Cardiac septum (tissue), 1 donor: ENCODE measurements around the gene PPM1A. TPM values are rescaled to one million over a fixed set of nuclear protein-coding genes. Genes with fewer than 3 reads are reported as not detected.

ENCODE experiments used
- DNase-seq: peaks from one replicate; pipeline ENCODE4 v3.0.0-alpha.2; 2020; ENCODE audit warnings: low spot score
- intact Hi-C: fragments of 100-400 bp; cut with DNase I; formaldehyde crosslinking; loops from one replicate; pipeline ENCODE4 v1.14.0; 2022
- total RNA-seq: library from RNA; stranded (reverse); fragmentation: NEBNext Ultra II Directional; extraction: Animal tissue kit (Norgen Biotek cat#: 25700); gene quantifications from one replicate; pipeline ENCODE4 v1.2.1, GENCODE V29; 2021
- donor health status: DM: no; HTN: no; CAD: no.

Gene PPM1A
- total RNA-seq, 1 donor from 2014 or later = 88.5 TPM

DNA sequence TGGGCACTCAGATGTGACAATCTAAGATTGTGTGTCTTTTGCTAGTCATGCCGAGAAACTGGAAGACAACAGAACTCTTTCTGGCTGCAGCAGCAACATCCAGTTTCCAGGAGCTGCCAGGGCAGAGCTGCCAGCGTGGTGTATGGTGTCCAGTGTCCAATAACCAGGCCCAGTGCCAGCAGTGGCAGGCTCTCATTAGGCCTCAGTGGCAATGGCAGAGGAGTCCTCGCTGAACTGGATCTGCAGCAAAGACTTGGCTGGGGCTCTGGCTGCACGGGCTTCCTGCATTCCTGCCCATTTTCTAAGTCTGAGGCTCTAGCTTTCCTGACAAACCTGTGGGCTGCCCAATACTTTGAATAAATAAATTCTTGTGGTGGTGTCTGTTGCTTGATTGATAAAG, 26.2 kb upstream of the PPM1A start:
- intact Hi-C loops = no loop called here
- peak; percentile 90 for DNase-seq

DNA sequence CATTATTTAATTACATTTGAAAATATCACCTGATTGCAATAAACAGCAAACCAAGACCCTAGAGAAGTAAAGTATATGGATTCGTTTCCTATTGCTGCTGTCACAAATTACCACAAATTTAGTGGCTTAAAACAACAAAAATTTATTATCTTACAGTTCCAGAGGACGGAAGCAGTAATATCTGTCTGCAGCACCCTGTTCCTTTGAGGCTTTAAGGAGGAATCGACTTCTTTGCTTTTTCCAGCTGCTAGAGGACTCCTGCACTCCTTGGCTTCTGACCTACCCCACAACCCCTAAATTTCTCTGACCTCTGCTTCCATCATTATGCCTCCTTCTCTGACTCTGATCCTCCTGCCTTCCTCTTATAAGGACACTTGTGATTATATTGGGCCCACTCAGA, 23.8 kb upstream of the PPM1A start:
- DNase-seq = no peak
- intact Hi-C loops = no loop called here

DNA sequence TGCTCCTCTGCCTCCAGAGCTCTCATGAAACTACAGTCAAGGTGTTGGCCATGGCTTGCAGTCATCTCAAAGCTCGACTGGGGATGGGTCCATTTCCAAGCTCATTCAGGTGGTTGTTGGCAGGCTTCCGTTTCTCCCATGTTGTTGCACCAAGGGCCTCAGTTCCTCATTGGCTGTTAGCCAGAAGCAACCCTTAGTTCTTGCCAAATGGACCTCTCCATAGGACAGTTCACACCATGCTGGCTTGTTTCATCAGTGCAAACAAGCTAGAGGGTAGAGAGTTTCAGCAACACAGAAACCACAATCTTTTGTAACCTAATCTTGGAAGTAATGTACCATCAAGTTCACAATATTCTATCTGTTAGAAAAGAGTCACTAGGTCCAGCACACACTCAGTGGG, 22.7 kb upstream of the PPM1A start:
- intact Hi-C loops = no loop called here
- no peak for DNase-seq

DNA sequence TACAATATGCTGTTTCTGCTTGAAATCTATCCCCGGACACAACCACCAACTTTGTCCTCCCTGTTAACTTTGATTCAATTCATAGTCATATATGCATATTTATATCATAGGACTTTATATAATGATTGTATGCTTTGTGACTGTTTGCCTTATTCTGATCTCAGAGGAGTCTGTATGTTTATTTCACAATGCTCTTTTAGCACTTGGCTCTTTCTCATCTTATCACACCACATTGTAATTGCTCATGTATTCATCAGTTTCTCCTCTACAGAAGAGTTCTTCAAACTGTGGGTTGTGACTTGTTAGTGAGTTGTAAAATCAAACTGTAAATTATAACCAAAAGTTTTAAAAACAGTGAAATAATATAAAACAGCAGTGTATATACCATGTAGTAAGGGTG, 21.7 kb upstream of the PPM1A start:
- no peak for DNase-seq
- intact Hi-C loops = no loop called here

DNA sequence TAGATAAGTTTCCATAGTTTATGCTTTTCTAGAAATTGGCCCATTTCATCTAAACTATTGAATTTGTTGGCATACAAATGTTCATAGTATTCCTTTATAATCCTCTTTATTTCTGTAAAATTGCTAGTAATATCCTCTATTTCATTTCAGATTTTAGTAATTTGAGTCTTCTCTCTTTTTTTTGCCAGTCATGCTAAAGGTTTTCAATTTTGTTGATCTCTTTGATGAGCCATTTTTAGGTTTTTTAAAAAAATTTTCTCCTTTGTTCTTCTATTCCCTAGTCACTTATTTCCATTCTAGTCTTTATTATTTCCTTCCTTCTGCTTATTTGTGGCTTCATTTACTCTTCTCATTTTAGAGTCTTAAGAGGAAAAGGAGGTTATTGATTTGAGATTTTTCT, 19.4 kb upstream of the PPM1A start:
- intact Hi-C loops = no loop called here

DNA sequence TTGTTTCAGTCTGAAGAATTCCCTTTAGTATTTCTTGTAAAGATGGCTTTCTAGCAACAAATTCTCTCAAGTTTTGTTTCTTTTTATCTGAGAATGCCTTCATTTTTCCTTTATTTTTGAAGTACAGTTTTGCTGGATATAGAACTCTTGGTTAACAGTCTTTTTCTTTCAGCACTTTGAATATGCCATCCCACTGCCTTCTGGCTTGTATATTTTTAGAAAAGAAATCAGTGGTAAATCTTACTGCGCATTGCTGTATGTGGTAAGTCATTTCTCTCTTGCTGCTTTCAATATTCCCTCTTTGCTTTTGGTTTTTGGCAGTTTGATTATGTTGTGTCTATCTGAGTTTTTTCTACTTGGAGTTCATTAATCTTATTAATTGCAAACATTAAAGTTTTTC, 16.8 kb upstream of the PPM1A start:
- intact Hi-C loops = no loop called here
- no peak for DNase-seq

More for the DNA sequence above, 19.4 kb upstream of the PPM1A start:
- DNase-seq = no peak

DNA sequence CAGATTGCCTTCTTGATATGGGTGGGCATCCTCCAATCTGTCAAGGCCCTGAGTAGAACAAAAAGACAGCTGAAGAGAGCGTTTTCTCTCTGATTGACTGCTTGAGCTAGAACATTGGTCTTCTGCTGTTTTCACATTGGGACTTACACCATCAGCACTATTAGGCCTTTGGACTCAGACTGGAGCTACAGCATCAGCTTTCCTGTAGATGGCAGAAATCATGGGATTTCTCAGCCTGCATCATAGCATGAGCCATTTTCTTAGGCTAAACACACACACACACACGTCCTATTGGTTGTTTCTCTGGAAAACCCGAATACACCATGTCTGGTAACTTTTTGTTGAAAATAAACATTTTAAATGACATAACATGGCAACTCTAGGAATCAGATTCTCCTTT, 15.8 kb upstream of the PPM1A start:
- intact Hi-C loops = no loop called here
- DNase-seq = no peak

DNA sequence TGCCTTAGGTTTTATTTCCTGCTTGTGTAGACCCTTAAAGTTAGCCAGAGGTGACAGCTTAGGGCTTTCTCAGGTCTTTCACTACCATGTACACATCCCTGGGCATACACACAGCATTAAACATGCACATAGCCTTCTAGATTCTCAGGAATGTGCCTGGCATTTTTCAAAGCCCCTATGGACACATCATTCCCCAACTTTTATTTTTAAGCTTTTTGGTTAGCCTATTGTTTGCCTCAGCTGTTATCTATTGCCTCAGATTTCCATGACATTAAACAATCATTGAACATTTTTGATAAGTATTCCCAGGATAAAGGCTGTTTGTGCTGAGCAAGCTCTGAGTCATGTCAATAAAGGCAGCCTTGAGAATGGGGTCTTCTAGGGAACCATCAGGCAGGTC, 15.1 kb upstream of the PPM1A start:
- intact Hi-C loops = no loop called here
- DNase-seq = no peak

DNA sequence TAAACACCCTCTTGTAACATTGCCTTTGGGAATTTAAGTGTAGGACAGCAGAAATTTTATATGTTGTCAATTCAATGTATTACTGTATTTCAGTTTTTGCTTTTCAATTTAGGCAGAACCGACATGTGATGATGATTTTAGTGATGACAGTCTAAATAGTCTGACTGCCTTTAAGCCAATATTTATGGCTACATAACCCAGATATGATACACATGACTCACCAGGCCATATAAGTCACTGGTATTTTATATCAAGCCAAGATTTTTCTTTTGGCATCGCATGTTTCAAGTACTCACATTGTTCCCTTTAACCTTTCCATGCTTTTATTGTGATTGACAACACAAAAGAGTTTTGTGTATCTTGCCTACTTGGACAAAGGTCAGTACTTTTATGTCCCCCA, 13.6 kb upstream of the PPM1A start:
- intact Hi-C loops = no loop called here
- DNase-seq = no peak

DNA sequence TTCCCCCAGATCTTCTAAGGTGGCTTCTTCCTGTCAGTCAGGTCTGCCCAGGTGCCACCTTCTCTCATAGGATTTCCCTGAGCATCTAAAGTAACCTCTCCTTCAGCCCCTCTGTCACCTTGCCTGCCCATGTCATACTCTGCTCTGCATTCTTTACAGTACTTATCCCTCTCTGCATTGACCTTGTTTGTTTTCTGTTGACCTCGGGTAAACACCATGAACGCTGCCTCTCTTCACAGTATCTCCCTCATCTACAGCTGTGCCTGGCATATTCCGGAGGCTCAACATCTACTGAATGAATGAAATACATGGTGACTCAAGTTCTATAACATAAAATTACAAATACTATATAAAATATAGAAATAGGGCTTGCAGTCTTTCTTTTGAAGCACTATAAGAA, 10.1 kb upstream of the PPM1A start:
- intact Hi-C loops = no loop called here

DNA sequence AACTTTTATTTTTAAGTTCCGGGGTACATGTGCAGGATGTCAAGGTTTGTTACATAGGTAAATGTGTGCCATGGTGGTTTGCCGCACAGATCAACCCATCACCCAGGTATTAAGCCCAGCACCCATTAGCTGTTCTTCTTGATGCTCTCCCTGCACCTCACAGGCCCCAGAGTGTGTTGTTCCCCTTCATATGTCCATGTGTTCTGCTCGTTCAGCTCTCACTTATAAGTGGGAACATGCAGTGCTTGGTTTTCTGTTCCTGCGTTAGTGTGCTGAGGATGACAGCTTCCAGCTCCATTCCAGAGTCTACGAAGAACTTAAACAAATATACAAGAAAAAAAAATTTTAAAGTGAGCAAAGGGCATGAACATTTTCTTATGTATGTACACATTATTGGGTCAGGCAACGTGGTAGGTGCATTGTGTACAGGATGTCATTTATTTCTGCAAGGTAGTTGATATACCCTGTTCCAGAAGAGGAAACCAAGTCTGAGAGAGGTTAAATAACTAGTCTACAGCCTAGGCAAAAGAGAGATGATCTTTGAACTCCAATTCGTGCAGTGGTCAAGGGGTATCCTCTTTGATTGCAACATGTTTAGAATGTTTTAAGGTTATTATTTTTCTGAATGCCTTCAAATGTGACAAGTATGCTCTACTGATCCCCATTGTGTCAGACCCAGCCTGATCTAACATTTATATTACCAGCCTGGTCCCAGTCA, 8.7 kb upstream of the PPM1A start:
- DNase-seq = no peak
- intact Hi-C loops = no loop called here

More for the DNA sequence above, 10.1 kb upstream of the PPM1A start:
- DNase-seq = no peak

DNA sequence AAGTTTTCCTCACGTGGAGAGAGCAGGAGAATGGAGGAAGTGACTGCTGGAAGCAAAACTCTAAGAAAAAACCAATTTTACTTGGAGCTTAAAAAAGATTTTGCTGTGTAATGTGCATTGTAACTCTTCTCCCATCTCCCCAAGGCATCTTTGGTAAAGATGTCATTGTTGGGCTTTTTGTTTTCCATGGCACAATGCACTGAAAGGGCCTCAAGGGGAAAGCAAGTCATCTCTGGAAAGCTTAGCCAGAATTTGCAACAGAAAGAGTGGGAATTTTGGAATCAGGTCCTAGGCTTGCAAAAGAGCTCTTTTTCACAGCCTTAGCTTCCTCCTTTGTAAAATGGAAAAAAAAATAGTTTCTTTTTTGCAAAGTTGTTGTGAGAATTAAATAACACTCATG, 7.9 kb upstream of the PPM1A start:
- intact Hi-C loops = no loop called here
- DNase-seq = no peak

DNA sequence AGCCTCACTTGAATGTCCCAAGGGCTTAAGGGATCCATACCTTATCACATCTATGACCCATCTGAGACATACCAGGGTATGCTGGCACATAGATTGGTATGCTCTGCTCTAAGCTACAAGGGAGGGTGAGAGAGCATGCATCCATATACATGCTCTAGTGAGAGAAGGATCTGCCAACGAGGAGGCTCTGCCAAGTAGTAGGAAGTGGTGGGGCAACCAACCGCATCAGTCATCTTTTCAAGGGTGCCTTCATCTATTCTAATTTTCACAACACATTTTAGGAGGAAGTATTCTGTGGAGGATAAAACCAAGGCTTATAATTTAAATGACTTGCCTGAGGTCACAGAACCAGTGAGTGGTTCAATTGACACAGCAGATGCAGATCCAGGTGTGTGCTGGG, 6.6 kb upstream of the PPM1A start:
- intact Hi-C loops = no loop called here
- DNase-seq = no peak

DNA sequence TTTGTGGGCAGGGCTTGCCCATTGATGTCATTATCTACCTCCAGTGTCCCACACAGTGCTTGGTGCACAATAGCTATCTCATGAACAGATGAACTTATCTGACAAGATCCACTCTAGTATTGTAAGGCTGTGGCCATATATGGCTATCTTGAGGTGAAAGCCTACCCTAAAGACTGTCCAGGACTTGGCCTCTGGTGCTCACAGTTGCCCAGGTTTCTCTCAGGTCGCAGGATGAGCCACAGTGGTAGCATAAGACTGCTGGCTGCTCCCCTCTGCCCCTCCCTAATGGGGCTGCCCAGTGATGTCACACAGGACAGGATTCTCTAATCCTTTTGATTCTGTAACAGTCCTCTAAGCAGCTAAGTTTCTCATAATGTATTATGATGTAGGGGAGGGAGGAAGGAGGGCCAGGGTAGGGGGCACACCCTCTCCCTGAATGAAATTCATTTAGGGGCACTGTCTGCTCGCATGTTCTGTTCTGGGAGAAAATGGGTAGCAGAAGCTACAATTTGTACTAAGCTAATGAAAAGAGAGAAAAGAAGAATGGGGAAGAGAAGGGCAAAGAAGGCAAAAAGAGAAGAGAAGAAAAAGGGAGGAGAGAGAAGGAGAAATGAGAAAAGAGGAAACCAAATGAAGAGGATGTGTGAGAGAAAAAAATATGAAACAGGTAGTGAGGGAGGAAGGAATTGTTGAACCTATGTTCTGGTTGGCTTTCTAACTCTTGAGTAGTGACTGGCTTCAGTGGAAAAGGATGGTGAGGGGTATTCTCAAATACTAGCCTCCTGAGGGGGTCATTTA, 3.4 kb upstream of the PPM1A start:
- intact Hi-C loops = no loop called here

DNA sequence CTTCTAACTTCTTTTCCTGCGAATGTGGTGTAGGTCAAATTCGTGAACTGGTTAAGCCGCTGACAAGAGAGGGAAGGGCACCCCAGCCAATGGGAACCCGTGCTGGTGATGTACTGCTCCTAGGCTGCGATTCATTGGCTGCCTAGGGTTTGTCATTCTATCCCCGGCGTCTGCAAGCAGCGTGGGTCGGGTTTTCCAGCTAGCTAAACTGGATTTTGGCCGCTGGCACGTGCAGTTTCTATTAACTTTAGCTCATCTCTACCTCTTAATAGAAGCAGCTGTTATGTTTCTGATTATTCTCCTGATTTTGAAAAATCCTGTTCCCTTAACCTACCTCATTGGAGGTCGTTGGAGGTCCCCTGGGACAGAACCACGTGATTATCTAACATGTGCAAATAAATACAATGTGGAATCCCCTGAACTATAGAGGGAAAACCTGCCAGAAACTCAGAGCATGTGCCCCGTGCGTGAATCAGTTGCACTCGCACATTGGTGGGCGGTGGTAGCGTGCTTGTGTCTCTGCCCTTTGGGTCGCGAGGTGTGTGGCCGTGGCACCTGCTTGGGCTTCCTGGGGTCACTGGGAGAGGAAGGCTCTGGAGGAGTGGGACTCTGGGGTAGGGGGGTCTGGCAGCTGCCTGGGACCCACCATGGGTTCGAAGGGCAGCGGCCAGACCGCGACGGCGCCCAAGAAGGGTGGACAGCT, 876 bp upstream of the PPM1A start:
- DNase-seq = peak; percentile 97
- intact Hi-C loops = loop anchor here (2.0 kb wide), 1 partner anchor 155 kb away; no protein-coding TSS in a partner anchor

More for the DNA sequence above, 3.4 kb upstream of the PPM1A start:
- no peak for DNase-seq

DNA sequence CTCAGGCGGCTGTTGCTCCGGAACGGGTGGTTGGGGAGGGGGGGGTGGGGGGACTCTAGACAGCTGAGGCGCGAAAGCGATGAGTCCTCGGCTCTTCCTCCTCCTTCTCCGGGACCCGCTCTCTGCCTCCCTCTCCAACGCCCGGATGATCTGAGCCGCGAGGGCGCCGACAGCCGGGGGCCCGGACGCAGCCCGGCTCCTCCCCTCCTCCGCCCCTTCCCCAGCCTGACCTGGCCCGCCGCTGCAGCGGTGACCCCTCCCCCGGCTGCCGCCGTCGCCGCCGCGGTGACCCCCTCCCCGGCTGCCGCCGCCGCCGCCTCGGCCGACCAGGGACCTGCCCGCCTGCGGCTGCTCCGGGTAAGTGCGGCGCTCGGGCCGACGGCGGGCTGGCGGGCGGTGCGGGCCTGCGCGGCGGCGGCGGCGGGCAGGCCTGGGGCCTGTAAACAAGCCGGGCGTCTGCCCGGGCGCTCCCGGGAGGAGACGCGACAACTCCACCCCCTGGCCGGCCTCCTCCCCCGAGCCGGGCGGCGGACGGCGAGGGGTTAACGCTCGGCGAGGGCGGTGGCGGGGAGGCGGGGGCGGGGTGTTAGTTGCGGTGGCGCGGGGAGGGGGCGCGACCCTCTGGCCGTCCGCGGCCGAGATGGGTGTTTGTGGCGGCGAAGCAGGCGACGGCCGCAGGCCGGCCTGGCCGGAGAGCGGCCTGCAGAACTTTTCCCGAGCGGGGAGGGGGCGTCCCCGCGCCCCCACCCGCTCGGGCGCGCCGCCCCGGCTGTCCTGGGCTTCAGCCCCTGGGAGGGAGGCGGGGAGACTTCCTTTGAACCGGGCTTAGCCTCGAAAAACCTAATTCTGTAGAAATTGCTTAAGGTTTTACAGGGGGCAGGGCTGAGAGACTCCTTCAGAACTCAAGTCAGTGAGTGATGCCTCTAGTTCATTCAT, 568 bp downstream of the PPM1A start:
- peak; percentile 89 for DNase-seq
- intact Hi-C loops = loop anchor here (2.0 kb wide), 1 partner anchor 157 kb away; no protein-coding TSS in a partner anchor

DNA sequence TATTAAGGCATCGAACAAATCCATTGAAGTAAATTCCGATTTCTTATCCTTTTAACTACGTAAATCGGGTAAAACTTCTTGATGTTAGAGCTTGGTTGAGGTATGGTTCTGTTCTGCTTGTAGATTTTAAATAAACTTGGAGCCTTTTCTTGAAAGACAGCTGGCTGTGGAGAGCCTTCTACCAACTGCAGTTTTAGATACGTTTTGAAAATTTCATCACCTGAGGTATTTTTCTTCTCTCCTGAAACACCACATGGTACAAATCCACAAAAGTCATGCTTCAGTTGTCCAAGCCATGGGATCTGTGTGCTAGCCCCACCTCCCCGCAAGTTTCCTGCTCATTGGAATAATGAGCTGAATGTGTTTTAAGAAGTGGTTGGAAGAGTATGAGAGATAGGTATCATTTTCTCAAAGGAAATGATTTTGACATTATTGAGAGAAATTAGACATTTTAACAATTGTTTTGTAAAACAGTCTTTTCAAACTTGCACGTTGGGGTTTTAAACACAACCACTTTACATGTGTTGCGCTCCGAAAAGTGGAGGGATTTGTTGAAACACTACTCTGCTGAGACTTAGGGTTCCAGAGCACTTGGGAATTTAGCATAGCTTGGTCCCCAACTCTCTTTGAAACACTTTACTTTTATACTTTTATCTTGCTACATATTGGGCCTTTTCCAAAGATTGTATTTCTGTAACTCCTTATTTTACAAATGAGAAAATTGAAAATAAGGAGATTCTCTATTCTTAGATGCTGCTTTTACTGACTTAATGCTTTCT, 1.4 kb downstream of the PPM1A start:
- DNase-seq = no peak
- intact Hi-C loops = no loop called here

DNA sequence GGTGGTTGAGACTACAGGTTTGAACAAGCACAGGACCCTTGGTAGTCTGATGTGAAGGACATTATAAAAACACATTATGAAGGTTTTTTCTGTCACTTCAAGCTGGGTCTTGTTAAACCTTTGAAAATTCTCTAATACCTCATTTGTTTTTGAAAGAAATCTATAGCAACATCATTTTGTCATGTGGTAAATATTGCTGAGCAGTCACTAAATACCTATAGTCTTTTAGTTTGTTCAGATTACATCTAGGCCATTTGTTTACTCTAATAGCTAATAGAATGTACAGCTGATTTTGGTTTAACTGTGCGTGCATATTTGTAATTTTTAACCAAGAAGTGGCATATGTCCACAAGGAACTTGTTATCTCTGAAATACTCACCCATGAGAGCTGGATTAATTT, 2.9 kb downstream of the PPM1A start:
- intact Hi-C loops = no loop called here

DNA sequence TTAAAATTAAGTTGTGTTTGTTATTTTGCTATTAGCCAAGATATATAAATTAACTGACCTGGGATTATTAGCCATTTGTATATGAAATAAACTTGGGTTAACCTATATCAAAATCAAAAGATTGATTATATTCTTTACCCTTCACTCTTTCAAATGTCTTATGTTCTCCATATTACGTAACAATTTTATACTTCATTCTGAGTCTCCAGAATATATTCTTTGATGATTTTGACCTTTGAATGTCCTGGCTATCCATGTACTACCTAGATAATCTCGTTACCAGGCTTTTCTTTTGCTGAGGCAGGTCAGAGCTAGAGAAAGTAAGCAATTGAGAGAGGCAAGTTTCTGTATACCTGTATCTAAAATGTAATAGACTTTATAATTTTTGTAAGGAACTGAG, 3.6 kb downstream of the PPM1A start:
- DNase-seq = no peak
- intact Hi-C loops = no loop called here

More for the DNA sequence above, 2.9 kb downstream of the PPM1A start:
- DNase-seq = no peak
